ENCODE data around the gene ANAPC16. TPM values are rescaled to one million over a fixed set of nuclear protein-coding genes. Genes with fewer than 3 reads are reported as not detected.
"Not testable (repeated sequence)": the region's sequence is repeated elsewhere in the genome, so short reads cannot be mapped to it uniquely, and the experiment has no call there.

Gene ANAPC16
- total RNA-seq, 1 experiment from 2014 or later = 61.1 TPM

- no peak overlapping the region for H3K4me3 ChIP-seq
- H3K36me3 ChIP-seq = peaks cover 28% of the 10 kb centered on the region
Measured at GRCh38 chr10:72233621-72234020, 17.8 kb downstream of the ANAPC16 start.

GRCh38 chr10:72234560-72235095, 18.8 kb downstream of the ANAPC16 start:
- Histone ChIP-seq H3K9me3 (no peaks in the 10 kb centered on the region), H3K27me3 (no peaks in the 10 kb centered on the region), H3K36me3 (peaks cover 28% of the 10 kb centered on the region), H3K4me3 (no peak overlapping the region)
- DNase-seq = no peak

More at GRCh38 chr10:72233621-72234020, 17.8 kb downstream of the ANAPC16 start:
- no peaks in the 10 kb centered on the region for H3K9me3 ChIP-seq
- H3K27me3 ChIP-seq = no peaks in the 10 kb centered on the region
- no peak for DNase-seq

- Histone ChIP-seq H3K27me3 (no peaks in the 10 kb centered on the region), H3K4me3 (no peak overlapping the region), H3K9me3 (no peaks in the 10 kb centered on the region), H3K36me3 (peaks cover 21% of the 10 kb centered on the region)
- no peak for DNase-seq
Measured at GRCh38 chr10:72235544-72236279, 19.9 kb downstream of the ANAPC16 start.

- no peak overlapping the region for H3K4me3 ChIP-seq
- no peaks in the 10 kb centered on the region for H3K9me3 ChIP-seq
- no peak for DNase-seq
- H3K27me3 ChIP-seq = no peaks in the 10 kb centered on the region
- peaks cover 7% of the 10 kb centered on the region for H3K36me3 ChIP-seq
Measured at GRCh38 chr10:72238392-72239175, 22.8 kb downstream of the ANAPC16 start.

GRCh38 chr10:72239409-72239808, 23.6 kb downstream of the ANAPC16 start:
- DNase-seq = no peak
- Histone ChIP-seq H3K27me3 (no peaks in the 10 kb centered on the region), H3K4me3 (no peak overlapping the region)

GRCh38 chr10:72240371-72240770, 24.6 kb downstream of the ANAPC16 start:
- Histone ChIP-seq H3K9me3 (no peaks in the 10 kb centered on the region), H3K36me3 (no peaks in the 10 kb centered on the region)

More at GRCh38 chr10:72239409-72239808, 23.6 kb downstream of the ANAPC16 start:
- Histone ChIP-seq H3K36me3 (peaks cover 3% of the 10 kb centered on the region), H3K9me3 (no peaks in the 10 kb centered on the region)

GRCh38 chr10:72241691-72242252, 26.0 kb downstream of the ANAPC16 start:
- no peak overlapping the region for H3K4me3 ChIP-seq
- no peak for DNase-seq

More at GRCh38 chr10:72240371-72240770, 24.6 kb downstream of the ANAPC16 start:
- Histone ChIP-seq H3K27me3 (no peaks in the 10 kb centered on the region), H3K4me3 (no peak overlapping the region)
- no peak for DNase-seq

GRCh38 chr10:72242675-72243074, 26.9 kb downstream of the ANAPC16 start:
- H3K9me3 ChIP-seq = no peaks in the 10 kb centered on the region
- no peaks in the 10 kb centered on the region for H3K27me3 ChIP-seq
- no peaks in the 10 kb centered on the region for H3K36me3 ChIP-seq
- DNase-seq = peak; percentile 38
- H3K4me3 ChIP-seq = no peak overlapping the region

More at GRCh38 chr10:72241691-72242252, 26.0 kb downstream of the ANAPC16 start:
- no peaks in the 10 kb centered on the region for H3K36me3 ChIP-seq
- no peaks in the 10 kb centered on the region for H3K27me3 ChIP-seq
- no peaks in the 10 kb centered on the region for H3K9me3 ChIP-seq

- H3K27me3 ChIP-seq = no peaks in the 10 kb centered on the region
- peak; percentile 81 for DNase-seq
- no peaks in the 10 kb centered on the region for H3K36me3 ChIP-seq
- no peak overlapping the region for H3K4me3 ChIP-seq
- H3K9me3 ChIP-seq = no peaks in the 10 kb centered on the region
Measured at GRCh38 chr10:72243822-72244437, 28.1 kb downstream of the ANAPC16 start.

GRCh38 chr10:72244573-72245038, 28.8 kb downstream of the ANAPC16 start:
- Histone ChIP-seq H3K27me3 (no peaks in the 10 kb centered on the region), H3K4me3 (no peak overlapping the region), H3K36me3 (no peaks in the 10 kb centered on the region), H3K9me3 (no peaks in the 10 kb centered on the region)
- DNase-seq = no peak

- no peaks in the 10 kb centered on the region for H3K27me3 ChIP-seq
- no peaks in the 10 kb centered on the region for H3K9me3 ChIP-seq
- no peak for DNase-seq
- no peak overlapping the region for H3K4me3 ChIP-seq
- no peaks in the 10 kb centered on the region for H3K36me3 ChIP-seq
Measured at GRCh38 chr10:72245949-72246525, 30.2 kb downstream of the ANAPC16 start.

- Histone ChIP-seq H3K4me3 (0 out of 2 replicates have a peak overlapping the region, but pooled peaks have one; percentile 6), H3K9me3 (no peaks in the 10 kb centered on the region), H3K27me3 (no peaks in the 10 kb centered on the region), H3K36me3 (no peaks in the 10 kb centered on the region)
- DNase-seq = no peak
Measured at GRCh38 chr10:72248468-72249151, 32.8 kb downstream of the ANAPC16 start.

GRCh38 chr10:72249176-72249862, 33.5 kb downstream of the ANAPC16 start:
- not testable (repeated sequence) for H3K4me3 ChIP-seq, H3K27me3 ChIP-seq, H3K36me3 ChIP-seq, DNase-seq, H3K9me3 ChIP-seq

- H3K9me3 ChIP-seq = no peaks in the 10 kb centered on the region
- no peak overlapping the region for H3K4me3 ChIP-seq
- no peaks in the 10 kb centered on the region for H3K27me3 ChIP-seq
- H3K36me3 ChIP-seq = no peaks in the 10 kb centered on the region
- peak; percentile 84 for DNase-seq
Measured at GRCh38 chr10:72250666-72251065, 34.9 kb downstream of the ANAPC16 start.

GRCh38 chr10:72251635-72252034, 35.8 kb downstream of the ANAPC16 start:
- no peaks in the 10 kb centered on the region for H3K36me3 ChIP-seq
- no peak for DNase-seq
- H3K27me3 ChIP-seq = no peaks in the 10 kb centered on the region
- H3K4me3 ChIP-seq = no peak overlapping the region
- H3K9me3 ChIP-seq = no peaks in the 10 kb centered on the region

Data from MG63 (cell line).